ENCODE measurements around the gene HCN2. TPM values are rescaled to one million over a fixed set of nuclear protein-coding genes. Genes with fewer than 3 reads are reported as not detected.
A peak's percentile ranks its signal among the peaks of the same experiment; 100 is the strongest.
"Not testable (repeated sequence)": the region's sequence is repeated elsewhere in the genome, so short reads cannot be mapped to it uniquely, and the experiment has no call there.

Gene HCN2
- total and polyA plus RNA-seq, 9 of the 15 experiments (the other 6 are each of a cell fraction or from before 2014, with no cell fraction given): 0.29 to 4.2 (median 0.82) TPM; not detected in 2

GRCh38 chr19:603779-604178, 14.1 kb downstream of the HCN2 start:
- TF ChIP-seq ZBTB9 (CRISPR knock-in tag; IDR thresholded peaks at IDR 0.05) (peak; percentile 63; the same call in 1 of the 2 replicates), ZBTB33 (CRISPR knock-in tag; IDR thresholded peaks at IDR 0.05) (peak; percentile 96)
- peaks cover 0 to 48% of the 10 kb centered on the region in 2 experiments; a peak in 2 of 5 replicates for H3K4me1 ChIP-seq (replicated peaks in 1 of 2; ENCODE audit: control insufficient read depth in 2 of 2, insufficient read depth in 2 of 2, low read length in 2 of 2)
- H3K4me3 ChIP-seq; H2AFZ ChIP-seq (ENCODE audit: low read depth, low read length); H3K9me3 ChIP-seq (replicated peaks; ENCODE audit: control insufficient read depth, insufficient read depth, low read depth, low read length); BruUV-seq (replicated peaks); H3K4me2 ChIP-seq (ENCODE audit: insufficient read depth, low read length); H4K20me1 ChIP-seq (replicated peaks; ENCODE audit: control insufficient read depth, insufficient read depth, low read length); H3K9ac ChIP-seq (ENCODE audit: insufficient read depth in 1 of 2, low read depth in 2 of 2, low read length in 2 of 2); H3K27ac ChIP-seq (ENCODE audit: extremely low read depth, low read depth, low read length); H3K9me1 ChIP-seq (ENCODE audit: control insufficient read depth, insufficient read depth, low read length); H3K36me3 ChIP-seq (ENCODE audit: control insufficient read depth, insufficient read depth, low read length); in situ Hi-C loops (cut with MboI); H3K27me3 ChIP-seq (ENCODE audit: control insufficient read depth in 2 of 2, insufficient read depth in 2 of 2, low read length in 2 of 2); CTCF ChIA-PET (ENCODE audit: low intra/inter-chr PET ratio); H3K79me2 ChIP-seq (ENCODE audit: control insufficient read depth, insufficient read depth, low read length): not testable (repeated sequence)
- FAIRE-seq (peak; percentile 19), ATAC-seq (peak; percentile 31), DNase-seq (ENCODE audit: extremely low read depth in 1 of 4, low spot score in 3 of 4) (peak; percentile 23 to 71 (median 63))
- POLR2A ChIA-PET: interaction anchor here (1.0 kb wide), 2 partner anchors 10 to 19 kb away, joined by 3 to 8 read pairs; no protein-coding TSS in a partner anchor
- WGBS (ENCODE audit: insufficient coverage, low coverage, missing lambda C conversion rate): 85% methylated on average over 14 of the region's 20 CpGs
- intact Hi-C loops (cut with micrococcal nuclease): loop anchor here (2.0 kb wide), 2 partner anchors 29 to 53 kb away; no protein-coding TSS in a partner anchor
